Measurements from ENCODE around the gene CCDC28A.
"Not testable (repeated sequence)": the region's sequence is repeated elsewhere in the genome, so short reads cannot be mapped to it uniquely, and the experiment has no call there.

Gene CCDC28A

DNA sequence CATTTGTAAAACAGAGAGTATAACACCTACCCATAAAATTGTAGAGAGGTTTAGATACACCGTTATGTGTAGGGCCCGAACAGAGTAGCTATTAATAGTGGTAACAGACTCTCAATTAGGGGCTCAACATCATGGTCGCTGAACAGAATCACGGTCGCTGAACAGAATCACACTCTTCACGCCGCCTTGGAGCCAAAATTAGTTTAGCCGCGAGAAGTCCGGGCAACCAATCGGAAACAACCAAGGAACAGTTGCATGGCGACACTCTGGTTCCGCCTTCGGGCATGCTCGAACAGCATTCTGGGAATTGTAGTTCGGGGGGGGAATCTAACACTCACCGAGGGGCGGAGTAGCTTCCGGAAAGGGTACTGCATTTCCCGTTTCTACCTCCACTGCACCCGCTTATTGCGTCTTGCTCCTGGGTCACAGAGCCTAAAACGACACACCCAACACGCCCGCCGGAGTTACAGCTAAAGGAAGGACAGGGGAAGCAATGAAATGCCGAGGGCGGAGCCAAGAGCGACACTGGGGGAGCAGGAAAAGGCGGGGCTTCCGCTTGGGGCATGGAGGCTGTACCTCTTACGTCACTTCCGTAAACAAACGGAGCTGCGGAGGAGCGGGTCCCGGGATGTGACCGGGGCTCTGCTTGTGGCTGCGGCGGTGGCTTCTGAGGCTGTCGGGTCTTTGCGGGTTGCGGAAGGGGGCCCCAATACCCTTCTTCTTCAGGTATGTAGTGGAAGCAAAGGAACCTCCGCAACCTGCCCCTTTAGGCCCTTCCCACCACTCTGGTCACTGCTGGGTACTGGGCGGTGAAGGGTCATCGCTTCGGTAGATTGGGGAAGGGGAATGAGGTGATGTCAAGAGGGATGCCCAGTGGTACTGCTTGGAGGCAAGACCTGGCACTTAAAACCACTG is at the start of gene CCDC28A:
TSS of gene CCDC28A (plus strand) at position 593 of the 915 bp plus-strand sequence. CDS start 2,352 bp downstream, outside the sequence.
- DNase-seq = peak; percentile 88

DNA sequence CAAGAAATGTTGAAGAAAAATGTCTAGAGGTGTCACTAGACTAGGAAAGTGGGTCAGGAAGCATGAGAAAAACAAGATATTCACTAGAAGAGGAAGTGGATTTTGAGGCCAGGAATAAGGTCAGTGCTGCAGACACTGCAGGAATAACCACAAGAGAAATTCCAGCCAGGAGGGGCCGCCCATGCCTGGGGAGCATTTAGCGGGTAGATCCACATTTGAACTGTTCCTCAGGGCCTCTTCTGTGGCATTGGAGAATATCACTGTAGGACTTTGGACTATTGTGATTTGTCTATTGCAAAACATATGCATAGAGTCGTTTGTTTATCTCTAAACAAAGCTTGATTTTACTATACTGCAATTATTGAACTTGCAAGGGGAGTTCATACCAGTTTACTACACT is 49.6 kb upstream of the CCDC28A start:
- DNase-seq = no peak

DNA sequence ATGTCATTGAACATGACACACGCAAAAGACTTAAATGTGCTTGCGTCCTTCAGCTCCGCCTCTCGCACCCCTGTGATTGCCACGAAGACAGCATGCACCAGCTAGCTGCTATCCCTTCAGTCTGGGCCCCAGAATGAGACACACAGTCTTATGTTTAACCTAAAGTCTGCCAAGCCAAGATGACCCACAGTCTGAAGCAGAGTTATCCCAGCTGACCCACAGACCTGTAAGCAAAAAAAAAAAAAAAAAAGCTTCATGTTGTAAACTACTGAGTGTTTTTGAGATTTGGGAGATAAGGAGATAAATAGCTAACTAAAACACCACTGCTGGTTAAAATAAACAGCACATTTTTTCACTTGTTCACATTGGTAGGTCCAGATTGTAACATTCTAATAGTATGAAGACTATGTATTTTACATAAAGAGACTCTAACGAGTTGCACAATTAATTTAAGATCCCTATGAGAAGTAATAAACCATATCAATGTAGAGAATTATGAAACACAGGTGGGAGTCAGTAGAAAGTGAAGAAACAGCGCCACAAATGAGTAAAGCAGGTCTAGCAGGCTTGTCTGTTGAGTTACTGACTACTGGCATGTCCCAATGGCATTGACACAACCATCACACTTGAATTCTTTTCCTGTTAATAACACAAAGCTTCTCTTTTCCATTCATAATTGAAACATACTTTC is 47.4 kb upstream of the CCDC28A start:
- DNase-seq = no peak

DNA sequence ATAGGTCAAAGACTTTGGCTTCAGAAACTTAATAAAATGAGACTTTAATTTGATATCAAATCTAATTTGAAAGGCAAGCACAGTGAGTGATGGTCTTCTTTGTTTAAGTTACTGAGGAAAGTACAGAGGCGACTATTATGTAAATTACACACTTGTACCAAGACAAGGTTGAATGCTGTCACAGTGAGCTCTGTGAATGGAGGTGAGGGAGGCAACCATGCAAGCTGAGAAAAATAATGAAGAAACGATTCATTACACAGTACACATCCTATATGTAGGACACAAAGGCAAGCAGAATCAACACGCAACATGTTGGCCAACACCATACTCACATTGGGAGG is 46.8 kb upstream of the CCDC28A start:
- DNase-seq = no peak

DNA sequence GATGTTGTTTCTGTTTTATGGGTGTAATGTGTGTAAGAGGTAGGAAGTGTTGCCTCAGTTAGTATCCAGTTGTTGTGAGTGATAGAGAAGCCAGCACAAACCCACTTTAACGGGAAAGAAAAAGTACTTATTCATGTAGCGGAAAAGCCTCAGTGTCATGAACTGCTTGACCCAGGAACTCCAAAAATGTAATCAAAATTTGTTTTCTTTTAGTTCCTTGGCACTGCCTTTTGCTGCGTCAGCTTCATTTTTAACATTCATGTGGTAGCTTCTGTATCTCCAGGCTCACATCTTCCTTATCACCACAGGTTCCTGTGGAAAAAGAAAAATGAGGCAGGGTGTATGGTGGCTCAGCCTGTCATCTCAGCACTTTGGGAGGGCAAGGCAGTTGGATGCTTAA is 46.4 kb upstream of the CCDC28A start:
- DNase-seq = no peak

DNA sequence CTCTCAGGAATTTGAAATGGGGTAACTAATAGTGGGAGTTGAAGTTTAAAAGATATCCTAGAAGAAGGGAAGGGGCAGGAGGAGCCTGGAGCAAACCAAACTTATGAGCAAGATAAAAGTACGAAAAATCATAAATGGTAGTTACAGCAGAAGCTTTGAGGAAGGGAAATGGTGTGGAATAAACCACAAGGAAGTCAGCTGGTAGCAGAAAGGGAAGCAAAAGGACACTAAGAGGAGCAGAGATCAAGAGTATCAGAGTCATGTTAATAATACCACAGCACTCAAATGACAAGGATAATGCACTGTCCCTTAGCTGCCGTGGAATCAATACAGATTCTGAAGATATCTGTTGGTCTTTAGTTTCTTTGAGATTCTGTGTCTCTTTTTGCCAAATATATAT is 44.9 kb upstream of the CCDC28A start:
- no peak for DNase-seq

DNA sequence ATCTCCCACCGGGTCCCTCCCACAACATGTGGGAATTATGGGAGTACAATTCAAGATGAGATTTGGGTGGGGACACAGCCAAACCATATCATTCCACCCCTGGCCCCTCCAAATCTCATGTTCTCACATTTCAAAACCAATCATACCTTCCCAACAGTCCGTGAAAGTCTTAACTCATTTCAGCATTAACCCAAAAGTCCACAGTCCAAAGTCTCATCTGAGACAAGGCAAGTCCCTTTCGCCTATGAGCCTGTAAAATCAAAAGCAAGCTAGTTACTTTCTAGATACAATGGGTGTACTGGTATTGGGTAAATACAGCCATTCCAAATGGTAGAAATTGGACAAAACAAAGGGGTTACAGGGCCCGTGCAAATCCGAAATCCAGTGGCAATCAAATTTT is 43.5 kb upstream of the CCDC28A start:
- not testable (repeated sequence) for DNase-seq

DNA sequence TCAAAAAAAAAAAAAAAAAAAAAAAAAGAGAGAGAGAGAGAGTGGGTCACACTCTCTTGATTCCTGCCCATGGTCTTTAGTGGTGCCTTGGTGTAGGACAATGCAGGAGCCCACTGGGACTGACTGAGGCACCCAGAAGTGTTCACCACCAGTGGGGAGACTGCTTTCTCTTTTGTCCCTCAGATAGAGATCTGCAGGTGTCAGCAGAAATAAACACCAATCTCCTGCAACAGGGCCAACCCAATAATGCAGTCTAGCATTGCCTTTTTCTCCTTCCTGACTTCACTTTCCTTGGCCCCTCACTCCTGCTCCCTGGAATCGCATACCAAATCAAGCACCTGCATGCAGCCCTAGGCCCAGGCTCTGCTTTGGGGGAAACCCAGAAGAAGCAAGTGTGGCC is 39.0 kb upstream of the CCDC28A start:
- no peak for DNase-seq

DNA sequence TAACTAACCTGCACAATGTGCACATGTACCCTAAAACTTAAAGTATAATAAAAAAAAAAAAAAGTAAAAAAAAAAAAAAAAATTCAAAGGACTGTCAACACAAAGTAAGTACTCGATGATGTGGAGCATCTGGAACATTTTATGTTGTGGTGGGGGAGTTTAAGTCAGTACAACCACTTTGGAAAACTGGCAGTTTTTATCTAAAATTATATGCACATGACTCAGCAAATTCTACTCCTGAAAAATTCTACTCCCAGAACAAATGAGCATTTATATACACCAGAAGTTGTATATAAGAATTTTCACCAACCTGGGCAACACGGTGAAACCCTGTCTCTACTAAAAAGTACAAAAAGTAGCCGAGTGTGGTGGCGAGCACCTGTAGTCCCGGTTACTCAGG is 36.9 kb upstream of the CCDC28A start:
- no peak for DNase-seq

DNA sequence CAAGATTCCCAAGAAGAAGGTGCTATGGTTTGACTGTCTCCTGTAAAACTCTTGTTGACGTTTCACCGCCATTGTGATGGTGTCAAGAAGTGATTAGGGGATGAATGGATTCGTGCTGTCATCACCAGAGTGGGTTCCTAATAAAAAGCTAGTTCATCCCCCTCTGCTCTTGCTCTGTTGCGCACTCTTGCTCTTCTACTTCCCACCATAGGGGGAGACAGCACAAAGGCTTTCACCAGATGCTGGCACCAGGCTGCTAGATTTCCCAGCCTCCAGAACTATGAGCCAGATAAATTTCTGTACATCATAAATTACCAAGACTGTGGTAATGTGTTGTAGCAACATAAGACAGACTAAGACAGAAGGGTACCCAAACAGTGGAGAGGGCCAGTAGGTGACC is 21.6 kb upstream of the CCDC28A start:
- no peak for DNase-seq

DNA sequence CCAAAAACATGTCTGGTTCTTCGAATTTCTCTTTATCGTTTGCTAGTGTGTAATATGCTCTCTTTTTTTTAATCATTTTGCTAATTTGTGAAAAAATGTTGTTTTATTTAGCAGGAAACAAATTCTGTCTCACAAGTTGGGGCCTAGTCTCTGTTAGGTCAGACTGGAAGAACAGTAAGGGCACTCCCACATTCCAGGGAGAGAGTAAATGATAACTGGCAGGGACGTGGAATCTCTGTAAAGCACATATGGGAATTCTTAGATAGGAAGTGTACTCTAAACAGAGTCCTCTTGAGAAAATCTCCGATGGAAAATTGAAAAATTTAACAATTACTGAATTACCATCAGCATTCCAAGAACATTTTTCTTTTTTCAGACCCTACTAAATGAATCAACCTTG is 16.4 kb upstream of the CCDC28A start:
- DNase-seq = no peak

DNA sequence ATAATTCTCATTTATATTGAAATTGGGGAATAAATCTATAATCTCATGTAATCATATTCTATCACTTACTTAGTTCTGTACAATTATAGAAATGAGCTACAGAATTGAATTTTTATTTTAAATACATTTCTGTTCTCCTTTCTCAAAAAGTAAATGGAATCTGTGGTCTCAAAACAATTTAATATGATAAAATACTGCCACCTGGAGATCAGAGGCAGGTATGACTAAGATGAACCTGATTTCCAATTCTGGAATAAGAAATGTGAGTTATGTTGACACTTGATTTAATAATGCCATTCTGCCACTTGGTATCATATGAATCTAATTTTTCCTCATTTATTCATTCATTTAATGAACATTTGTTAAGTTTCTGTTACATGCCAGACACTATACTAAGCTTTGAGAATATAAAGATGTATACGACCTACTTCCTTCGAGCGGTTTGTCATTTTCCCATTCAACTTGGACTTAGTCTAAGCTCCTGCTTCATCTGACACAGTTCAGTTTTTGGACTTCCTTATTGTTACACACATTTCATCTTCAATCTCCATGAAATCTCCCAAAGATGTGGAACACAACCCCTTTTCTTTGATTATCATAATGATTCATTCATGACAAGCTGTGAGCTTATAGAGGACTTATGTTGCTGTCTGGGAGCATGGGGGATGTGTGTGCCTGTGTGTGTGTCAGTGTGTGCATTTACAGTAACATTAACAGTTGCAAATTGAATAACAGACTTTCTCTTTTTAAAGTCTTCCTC is 7.5 kb upstream of the CCDC28A start:
- DNase-seq = peak; percentile 8

DNA sequence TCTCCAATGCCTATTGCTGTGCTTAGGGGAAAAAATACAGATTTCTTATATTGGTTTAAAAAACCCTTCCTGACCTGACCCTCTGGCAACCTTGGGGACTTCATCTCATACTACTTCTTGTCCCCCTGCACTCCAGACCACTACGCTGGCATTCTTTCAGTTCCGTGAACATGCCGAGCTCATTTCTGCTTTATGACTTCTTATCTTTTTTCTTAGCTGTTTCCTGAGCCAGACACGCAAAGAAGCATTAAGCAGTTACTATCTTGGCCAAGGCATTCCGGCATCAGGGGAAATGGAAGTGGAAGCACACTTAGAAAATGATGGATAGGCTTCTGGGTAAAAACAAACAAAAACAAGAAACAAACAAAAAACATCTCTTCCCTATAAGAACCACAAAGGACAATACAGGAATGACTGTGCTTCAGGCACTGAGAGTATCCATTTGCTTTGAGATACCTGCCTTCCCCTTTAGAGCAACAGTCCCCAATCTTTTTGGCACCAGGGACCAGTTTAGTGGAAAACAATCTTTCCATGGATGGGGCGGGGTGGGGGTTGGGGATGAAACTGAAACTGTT is 4.4 kb upstream of the CCDC28A start:
- no peak for DNase-seq

DNA sequence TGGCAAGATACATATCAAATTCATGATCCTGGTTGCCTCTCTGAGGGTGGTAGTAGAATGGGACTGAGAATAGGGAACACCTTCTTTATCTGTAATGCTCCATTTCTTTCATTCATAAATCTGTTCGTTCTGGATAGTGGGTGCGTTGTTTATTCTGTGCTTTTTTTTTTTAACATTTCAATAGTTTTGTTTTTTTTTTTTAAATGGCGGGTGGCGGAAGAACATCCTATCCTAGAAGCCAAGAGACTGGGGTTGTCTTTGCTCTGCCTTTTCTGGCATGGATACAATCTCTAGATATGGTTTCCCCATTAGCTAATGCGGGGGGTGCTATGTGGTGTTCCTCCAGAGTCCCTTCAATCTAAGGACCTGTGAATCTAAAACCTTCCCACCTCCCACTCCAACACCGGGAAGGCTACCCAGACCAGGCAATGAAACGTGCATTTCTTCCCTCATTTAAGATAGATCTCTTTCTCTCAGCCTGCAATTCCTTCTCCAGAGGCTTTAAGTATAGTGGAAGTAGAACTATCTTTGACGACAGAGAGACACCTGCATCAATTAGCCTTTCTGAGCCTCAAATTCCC is 883 bp upstream of the CCDC28A start:
- DNase-seq = no peak

DNA sequence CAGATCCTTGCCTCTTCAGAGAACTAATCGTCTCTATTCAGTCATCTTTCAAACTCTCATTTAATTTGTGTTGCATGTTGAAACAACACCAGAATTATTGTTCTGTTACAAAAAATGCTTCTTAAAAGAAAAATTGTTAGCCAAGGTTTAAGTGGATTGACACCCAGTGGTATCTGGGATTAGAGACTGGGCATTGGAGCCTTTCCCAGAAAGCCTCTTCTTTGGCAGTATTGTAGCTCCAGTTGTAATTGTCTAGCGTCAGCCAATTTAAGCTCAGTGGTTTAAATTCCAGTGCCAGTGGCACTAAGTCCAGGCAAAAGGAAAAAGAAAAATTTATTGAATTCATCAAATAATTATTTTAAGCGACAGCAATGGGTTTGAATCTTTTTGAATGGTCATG is 801 bp downstream of the CCDC28A start:
- DNase-seq = no peak

DNA sequence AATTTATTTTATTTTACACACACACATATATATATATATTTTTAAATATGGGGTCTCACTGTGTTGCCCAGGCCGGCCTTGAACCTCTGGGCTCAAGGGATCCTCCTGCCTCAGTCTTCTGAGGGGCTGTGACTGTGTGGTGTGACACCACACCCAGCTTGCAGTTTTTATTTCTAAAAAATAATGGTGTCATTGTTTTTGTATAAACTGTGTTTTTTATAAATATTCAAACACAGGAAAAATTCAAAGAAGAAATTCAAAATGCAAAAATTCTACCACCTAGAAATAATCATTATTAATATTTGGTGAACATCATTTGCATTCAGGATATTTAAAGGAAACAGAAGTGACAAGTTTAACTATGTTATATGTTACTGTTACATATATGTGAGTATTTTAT is 3.1 kb downstream of the CCDC28A start:
- no peak for DNase-seq

DNA sequence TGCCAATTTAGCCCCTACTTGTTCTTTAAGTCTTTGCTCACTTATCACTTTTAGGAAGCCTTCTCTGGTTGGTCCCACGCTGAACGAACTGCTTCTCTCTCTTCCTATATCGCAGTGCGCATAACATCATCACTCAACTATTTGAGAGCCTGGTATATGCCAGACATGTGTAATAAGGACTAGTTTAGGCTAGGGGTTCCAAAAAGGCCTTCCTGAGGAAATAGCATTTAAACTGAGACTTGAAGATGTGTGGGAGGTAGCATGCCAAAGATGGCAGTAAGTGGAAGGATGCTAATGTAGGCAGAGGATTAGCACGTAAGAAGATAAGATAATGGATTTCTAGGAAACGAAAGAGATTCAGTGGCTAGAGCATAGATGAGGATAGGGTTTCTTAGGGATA is 4.8 kb downstream of the CCDC28A start:
- DNase-seq = no peak

DNA sequence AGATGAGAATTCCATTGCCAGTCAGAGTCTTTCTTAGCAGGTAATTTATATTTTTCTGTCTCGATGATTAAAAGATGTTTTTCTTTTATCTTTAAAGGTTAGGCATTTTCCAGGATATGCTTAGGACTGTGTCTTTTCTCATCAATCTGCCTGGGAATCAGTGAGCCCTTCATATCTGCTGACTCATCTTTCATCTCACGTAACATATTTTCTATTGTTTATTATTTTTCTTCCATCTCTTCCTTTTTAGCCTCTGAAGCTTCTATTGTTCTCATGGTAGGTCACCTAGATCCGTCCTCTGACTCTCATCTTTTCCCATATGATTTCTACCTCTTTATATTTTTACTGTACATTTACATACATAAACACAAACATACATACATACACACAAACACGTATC is 8.7 kb downstream of the CCDC28A start:
- DNase-seq = no peak

DNA sequence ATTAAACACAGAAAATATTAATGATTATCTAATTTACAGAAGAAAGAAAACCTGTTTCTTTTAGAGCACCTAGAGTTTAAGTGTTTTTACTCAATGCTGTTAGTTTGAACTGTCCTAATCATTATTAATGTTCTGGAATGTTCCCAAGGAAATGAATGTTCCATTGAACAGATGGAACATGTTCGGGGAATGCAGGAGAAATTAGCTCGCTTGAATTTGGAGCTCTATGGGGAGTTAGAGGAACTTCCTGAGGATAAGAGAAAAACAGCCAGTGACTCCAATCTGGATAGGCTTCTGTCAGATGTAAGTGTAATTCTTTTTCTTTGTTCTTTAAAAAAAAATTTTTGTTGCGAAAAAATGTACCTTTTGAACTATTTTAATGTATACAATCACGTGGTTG is 11.5 kb downstream of the CCDC28A start:
- no peak for DNase-seq

DNA sequence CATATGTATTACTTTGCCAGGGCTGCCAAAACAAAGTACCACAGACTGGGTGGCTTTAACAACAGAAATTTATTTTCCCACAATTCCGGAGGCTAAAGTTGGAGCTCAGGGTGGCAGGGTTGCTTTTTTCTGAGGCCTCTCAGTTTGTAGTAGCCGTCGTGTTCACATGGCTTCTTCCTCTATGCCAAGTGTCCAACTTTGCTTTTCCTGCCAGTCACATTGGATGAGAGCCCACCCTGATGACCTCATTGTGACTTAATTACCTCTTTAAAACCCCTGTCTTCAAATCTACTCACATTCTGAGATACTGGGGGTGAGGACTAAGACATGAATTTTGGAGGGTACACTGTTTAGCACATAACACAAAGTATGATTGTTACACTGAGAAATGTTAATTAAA is 12.4 kb downstream of the CCDC28A start:
- DNase-seq = no peak

DNA sequence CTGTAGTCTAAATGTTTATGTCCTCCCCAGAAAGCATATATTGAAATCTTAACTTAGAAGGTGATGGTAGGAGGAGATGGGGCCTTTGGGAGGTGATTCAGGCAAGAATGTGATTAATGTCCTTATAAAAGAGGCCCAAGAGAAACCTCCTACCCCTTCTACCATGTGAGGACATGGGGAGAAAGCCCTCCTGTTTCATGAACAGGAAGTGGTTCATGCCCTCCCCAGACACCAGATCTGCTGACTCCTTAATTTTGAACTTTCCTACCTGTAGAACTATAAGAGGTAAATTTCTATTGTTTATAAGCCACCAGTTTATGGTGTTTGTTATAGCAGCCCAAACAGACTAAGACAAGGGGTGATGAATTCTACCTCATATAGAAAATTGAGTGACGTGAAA is 13.6 kb downstream of the CCDC28A start:
- no peak for DNase-seq

DNA sequence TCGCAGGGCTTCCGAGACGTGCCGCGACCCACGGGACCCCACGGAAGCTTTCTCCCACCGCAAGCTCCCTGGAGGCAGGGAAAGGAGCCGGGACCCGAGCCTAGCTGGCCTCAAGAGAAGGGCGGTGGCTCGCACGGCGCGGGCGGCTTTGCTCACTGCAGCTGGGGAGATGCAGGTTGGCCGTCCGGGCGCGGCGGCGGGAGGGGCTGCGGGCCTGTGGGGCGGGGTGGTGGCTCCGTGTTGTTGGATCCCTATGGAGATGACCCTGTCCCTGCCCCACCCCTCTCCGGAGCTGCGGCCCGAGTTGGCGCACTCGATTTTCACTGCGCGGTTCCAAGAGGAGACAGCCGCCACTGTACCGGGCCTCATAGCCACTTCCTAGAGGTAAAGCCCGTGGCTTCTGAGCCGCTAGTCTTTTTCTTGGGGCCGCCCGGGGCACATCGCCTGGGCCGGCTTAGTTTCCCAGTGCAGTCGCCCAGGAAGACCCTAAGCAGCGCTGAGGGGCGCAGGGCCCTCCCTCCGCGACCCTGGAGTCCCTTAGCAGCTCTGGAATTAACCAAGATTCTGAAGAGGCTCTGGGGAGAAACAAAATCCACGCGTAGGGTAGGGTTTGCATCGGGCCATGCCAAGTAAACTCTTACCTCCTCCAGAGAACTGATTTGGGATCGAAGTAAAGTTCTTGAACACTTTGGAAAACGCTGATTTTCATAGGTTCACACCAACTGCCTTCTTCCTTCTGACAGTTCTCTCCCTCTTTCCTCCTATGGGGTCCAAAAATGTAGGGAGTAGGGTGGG is 22.4 kb downstream of the CCDC28A start, which contains the start of gene ECT2L:
TSS of gene ECT2L (plus strand) at position 279 of the 795 bp plus-strand sequence. CDS start 17,188 bp downstream, outside the sequence.
- no peak for DNase-seq

Data from NCI-H2107 (cell line).